Mucosa of gallbladder (tissue), 1 donor: Measurements from ENCODE around the gene KIAA1328. TPM values are rescaled to one million over a fixed set of nuclear protein-coding genes. Genes with fewer than 3 reads are reported as not detected.

Experiments used
- DNase-seq: peaks from one replicate; pipeline ENCODE4 v3.0.0-alpha.2; 2020; ENCODE audit warnings: low spot score
- total RNA-seq: library from RNA; stranded (reverse); gene quantifications from one replicate; pipeline ENCODE4 v1.2.1, GENCODE V29; 2021
- donor health status: DM: no; HTN: no; CAD: no.

KIAA1328 gene
- total RNA-seq, 1 donor from 2014 or later, result 5.7 TPM

- no peak for DNase-seq
Measured at GRCh38 chr18:37218022-37218590, 389.2 kb downstream of the KIAA1328 start.

DNA sequence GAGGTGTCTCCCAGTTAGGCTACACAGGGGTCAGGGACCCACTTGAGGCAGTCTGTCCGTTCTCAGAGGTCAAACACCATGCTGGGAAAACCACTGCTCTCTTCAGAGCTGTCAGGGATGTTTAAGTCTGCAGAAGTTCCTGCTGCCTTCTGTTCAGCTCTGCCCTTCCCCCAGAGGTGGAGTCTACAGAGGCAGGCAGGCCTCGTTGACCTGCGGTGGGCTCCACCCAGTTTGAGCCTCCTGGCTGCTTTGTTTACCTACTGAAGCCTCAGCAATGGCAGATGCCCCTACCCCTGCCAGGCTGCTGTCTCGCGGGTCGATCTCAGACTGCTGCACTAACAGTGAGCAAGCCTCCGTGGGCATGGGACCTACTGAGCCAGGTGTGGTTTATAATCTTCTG, 390.3 kb downstream of the KIAA1328 start:
- DNase-seq, result no peak

DNA sequence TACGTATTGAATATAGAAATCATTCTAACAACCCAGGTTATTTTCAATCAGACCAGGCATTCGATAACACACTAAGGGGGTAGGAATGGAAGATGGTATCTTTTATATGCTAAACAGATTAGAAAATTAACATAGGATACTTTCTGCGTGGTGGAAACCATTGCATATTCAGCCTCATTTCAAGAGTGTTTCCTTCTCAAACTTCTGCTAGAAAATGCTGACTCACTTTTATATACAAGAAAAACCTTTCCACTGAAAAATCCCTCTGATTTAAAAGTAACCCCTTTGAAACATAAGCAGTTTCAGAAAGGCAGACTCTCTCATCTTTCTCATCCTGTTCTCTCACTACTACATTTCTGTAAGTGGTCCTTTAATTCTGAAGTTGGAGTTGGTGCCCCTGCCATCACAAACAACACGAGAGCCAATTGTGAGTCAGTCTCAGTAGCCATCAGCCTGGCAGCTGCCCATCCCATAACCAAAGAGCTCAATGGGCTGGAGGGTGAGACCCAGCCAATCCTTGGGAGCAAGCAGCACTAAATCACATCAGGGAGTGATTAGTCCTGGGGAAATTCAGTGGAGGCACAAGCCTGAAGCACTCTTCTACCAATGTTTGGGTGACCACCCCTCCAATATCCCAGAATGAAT, 393.5 kb downstream of the KIAA1328 start:
- no peak for DNase-seq

- DNase-seq, result no peak
Measured at GRCh38 chr18:37222999-37223378, 394.1 kb downstream of the KIAA1328 start.

GRCh38 chr18:37225279-37225678, 396.4 kb downstream of the KIAA1328 start:
- DNase-seq, result no peak

- no peak for DNase-seq
Measured at GRCh38 chr18:37230768-37231167, 401.8 kb downstream of the KIAA1328 start.

DNA sequence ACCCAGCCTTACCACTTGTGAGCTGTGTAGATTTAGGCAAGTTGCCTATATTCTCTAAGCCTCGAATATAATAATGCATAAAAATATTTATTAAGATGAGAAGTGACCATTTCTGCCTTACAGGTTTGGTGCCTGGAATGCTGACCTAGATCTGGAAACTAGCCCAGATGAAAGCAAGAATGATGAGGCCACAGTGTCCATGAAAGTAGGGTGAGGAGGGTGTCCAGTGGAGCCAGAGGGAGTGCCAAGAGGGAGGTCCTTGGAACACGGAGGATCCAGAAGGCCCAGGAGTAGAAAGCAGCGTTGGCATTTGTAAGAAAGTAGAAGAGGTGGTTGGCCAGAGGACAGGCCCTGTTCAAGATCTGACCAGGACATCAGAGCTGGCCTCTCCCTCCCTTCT, 402.3 kb downstream of the KIAA1328 start:
- no peak for DNase-seq

GRCh38 chr18:37235583-37235982, 406.7 kb downstream of the KIAA1328 start:
- no peak for DNase-seq

- DNase-seq, result no peak
Measured at GRCh38 chr18:37238282-37239108, 409.6 kb downstream of the KIAA1328 start.

DNA sequence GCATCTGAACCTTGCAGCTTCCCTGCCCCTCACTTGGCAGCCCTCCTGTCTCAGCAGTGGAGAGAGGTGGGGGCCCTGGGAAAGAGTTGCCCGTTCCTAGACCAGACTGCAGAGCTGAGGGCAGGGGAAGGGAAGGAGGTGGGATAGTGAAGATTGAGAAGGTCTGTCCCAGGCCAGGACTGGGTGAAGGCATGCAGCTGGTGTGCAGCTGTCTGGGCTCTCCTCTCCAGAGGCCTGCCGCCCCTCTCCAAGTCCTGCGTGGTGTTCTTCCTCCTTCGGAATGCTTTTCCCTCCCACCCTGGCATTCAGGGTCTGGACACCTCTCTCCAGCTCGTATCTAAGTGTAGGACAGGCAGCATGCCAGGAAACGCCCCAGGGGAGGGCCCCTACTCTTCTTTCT, 413.2 kb downstream of the KIAA1328 start:
- DNase-seq, result no peak

- no peak for DNase-seq
Measured at GRCh38 chr18:37242826-37243560, 414.1 kb downstream of the KIAA1328 start.

DNA sequence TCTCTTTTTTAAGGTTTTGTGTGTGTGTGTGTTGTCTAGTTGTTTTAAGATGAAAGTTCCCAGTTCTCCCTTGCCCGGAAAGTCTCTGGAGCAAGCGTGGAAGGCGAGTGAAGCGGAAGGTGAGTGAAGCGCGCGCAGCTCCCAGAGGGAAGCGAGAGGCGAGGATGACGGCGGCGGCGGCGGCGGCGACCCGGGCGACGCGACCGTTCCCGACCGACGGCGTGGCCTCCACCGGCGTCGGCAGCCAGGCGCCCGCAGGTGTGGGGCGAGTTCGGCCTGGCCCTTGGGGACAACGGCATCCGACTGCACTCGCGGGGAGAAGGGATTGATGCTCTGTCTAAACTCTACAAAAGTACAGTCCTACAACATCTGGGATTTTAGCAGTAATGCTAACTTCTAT, 414.8 kb downstream of the KIAA1328 start:
- DNase-seq, result no peak

GRCh38 chr18:37244618-37245017, 415.7 kb downstream of the KIAA1328 start:
- no peak for DNase-seq

- DNase-seq, result no peak
Measured at GRCh38 chr18:37246779-37247340, 417.9 kb downstream of the KIAA1328 start.

- DNase-seq, result no peak
Measured at GRCh38 chr18:37247497-37248161, 418.7 kb downstream of the KIAA1328 start.

DNA sequence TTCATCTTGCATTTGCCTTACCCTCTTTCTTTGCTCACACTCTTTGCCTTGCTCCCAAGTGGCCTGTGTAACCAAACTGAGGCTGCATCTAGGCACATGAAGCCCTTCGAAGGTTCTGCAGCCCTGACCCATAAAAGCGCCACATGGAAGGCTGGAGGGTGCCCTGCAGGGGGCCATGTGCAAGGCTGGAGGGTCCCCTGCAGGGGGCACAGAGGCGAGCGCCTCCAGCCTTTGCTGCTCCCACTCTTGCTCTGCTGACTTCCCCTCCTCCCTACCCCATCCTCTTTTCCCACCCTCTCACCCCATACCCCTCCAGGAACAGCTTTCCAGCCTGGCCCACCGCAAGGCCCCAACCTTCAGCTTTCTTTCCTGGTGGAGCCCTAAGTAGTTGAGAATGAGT, 419.4 kb downstream of the KIAA1328 start:
- no peak for DNase-seq

- DNase-seq, result no peak
Measured at GRCh38 chr18:37249171-37249886, 420.4 kb downstream of the KIAA1328 start.

GRCh38 chr18:37249895-37250618, 421.1 kb downstream of the KIAA1328 start:
- peak; percentile 17 for DNase-seq

- peak; percentile 41 for DNase-seq
Measured at GRCh38 chr18:37251679-37252078, 422.8 kb downstream of the KIAA1328 start.

DNA sequence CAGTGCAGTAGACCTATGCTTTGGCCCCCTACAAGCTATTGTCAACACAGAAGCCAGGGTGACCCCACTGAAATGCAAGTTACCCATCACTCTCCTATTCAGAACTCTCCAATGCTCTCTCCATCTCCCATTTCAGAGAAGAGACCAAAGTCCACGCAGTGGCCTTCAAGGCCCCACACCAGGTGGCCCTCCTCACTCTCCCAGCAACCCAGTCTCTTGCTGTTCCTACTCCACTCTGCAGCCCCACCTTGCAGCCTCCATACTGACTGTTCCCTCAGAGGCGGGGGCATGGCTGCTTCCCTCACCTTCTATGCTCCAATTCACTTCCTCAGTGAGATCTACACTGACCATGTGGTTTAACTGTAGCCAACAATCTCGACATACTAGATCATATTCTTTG, 423.4 kb downstream of the KIAA1328 start:
- no peak for DNase-seq
